Esophagus muscularis mucosa (tissue), 4 donors: ENCODE data around the gene ARID1B.

ENCODE experiments used
- EP300 ChIP-seq: sonication (generic); formaldehyde crosslinking; IDR thresholded peaks from one replicate; pipeline ENCODE4 v1.6.1; 2017; ENCODE audit warnings: antibody characterized with exemption
- POLR2A ChIP-seq: fragments of 450-650 bp; IDR thresholded peaks from one replicate; pipeline ENCODE4 v1.6.1; 2017; ENCODE audit warnings: antibody characterized with exemption, moderate library complexity, mild to moderate bottlenecking, low read depth
- TF ChIP-seq, protein P1 (sequence below), 3 experiments: fragments of 200-600 bp in 2 of 3; fragments of 450-650 bp in 1 of 3; sonication (generic) in 2 of 3; IDR thresholded peaks; one replicate each; pipeline ENCODE4 v1.5.1; 2017 to 2019; ENCODE audit warnings: antibody characterized with exemption in 3 of 3, mild to moderate bottlenecking in 2 of 3, moderate library complexity in 1 of 3

- TF ChIP-seq, protein P1, sequence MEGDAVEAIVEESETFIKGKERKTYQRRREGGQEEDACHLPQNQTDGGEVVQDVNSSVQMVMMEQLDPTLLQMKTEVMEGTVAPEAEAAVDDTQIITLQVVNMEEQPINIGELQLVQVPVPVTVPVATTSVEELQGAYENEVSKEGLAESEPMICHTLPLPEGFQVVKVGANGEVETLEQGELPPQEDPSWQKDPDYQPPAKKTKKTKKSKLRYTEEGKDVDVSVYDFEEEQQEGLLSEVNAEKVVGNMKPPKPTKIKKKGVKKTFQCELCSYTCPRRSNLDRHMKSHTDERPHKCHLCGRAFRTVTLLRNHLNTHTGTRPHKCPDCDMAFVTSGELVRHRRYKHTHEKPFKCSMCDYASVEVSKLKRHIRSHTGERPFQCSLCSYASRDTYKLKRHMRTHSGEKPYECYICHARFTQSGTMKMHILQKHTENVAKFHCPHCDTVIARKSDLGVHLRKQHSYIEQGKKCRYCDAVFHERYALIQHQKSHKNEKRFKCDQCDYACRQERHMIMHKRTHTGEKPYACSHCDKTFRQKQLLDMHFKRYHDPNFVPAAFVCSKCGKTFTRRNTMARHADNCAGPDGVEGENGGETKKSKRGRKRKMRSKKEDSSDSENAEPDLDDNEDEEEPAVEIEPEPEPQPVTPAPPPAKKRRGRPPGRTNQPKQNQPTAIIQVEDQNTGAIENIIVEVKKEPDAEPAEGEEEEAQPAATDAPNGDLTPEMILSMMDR (IDR thresholded peaks at IDR 0.05): no peak
- TF ChIP-seq EP300 (no peak), POLR2A (no peak)
These were observed 270.1 kb downstream of the ARID1B start for GRCh38 chr6:157047328-157047727.
